Endothelial cell of umbilical vein (primary cell): ENCODE measurements around the gene EPAS1.

ENCODE experiments used
- EZH2 ChIP-seq: IDR thresholded peaks from 2 replicates; pipeline ENCODE4 v1.6.1; 2012; ENCODE audit warnings: borderline replicate concordance, low read depth, mild to moderate bottlenecking, moderate library complexity, low read length, inconsistent platforms; ENCODE audit not compliant: severe bottlenecking
- FOS ChIP-seq: IDR thresholded peaks from 2 replicates; pipeline ENCODE4 v1.6.1; 2011; ENCODE audit warnings: mild to moderate bottlenecking, low read length, moderate library complexity, borderline replicate concordance; ENCODE audit not compliant: insufficient read depth
- GATA2 ChIP-seq: IDR thresholded peaks from 2 replicates; pipeline ENCODE4 v1.7.0; 2011; ENCODE audit warnings: low read depth, mild to moderate bottlenecking, moderate library complexity, mixed read lengths, low read length; ENCODE audit not compliant: insufficient read length, insufficient read depth
- MYC ChIP-seq: IDR thresholded peaks from one replicate; pipeline ENCODE4 v1.6.1; 2011; ENCODE audit warnings: mild to moderate bottlenecking, low read depth, low read length
- POLR2A ChIP-seq: IDR thresholded peaks from 2 replicates; pipeline ENCODE4 v1.6.1; 2012; ENCODE audit warnings: low read depth, mild to moderate bottlenecking, control low read depth, low read length
- POLR2AphosphoS5 ChIP-seq: IDR thresholded peaks from 2 replicates; pipeline ENCODE4 v1.6.1; 2012; ENCODE audit warnings: low read depth, mild to moderate bottlenecking, control low read depth, low read length, moderate library complexity; ENCODE audit not compliant: insufficient read depth
- TF ChIP-seq, protein P1 (sequence below), 2 donors: IDR thresholded peaks; 1 replicate in 1 of 2; 2 replicates in 1 of 2; pipeline ENCODE4 v1.5.1; 2011; ENCODE audit warnings: low read length in 2 of 2, mild to moderate bottlenecking in 2 of 2, moderate library complexity in 2 of 2, control low read depth in 1 of 2, inconsistent platforms in 1 of 2, low read depth in 1 of 2; ENCODE audit not compliant: insufficient read depth in 1 of 2; ENCODE audit errors: extremely low read depth in 1 of 2
- TF ChIP-seq, protein P2 (sequence below): IDR thresholded peaks from 2 replicates; pipeline ENCODE4 v1.6.1; 2011; ENCODE audit not compliant: insufficient read depth, insufficient read length

DNA sequence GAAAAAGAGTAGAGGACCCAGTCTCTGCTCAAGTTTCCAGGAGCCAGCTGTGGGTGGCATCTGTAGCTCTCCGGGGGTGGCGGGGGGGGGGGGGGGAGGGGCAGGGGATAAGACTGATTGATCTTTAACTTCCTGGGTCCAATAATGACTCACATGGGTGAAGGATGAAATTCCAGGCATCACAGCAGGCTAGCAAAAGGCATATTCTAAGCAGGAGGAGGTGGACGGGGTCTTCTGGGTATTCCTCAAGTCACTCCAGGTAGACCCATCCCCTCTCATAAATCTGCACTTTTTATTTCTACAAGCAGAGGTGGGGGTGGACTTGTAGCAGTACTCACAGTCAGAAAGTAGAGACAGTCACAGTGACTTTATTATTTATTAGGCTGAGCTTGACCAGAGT is 96.7 kb downstream of the EPAS1 start:
- TF ChIP-seq POLR2A (no peak), POLR2AphosphoS5 (no peak), MYC (no peak), FOS (no peak), EZH2 (no peak), GATA2 (no peak)
- TF ChIP-seq, protein P1, sequence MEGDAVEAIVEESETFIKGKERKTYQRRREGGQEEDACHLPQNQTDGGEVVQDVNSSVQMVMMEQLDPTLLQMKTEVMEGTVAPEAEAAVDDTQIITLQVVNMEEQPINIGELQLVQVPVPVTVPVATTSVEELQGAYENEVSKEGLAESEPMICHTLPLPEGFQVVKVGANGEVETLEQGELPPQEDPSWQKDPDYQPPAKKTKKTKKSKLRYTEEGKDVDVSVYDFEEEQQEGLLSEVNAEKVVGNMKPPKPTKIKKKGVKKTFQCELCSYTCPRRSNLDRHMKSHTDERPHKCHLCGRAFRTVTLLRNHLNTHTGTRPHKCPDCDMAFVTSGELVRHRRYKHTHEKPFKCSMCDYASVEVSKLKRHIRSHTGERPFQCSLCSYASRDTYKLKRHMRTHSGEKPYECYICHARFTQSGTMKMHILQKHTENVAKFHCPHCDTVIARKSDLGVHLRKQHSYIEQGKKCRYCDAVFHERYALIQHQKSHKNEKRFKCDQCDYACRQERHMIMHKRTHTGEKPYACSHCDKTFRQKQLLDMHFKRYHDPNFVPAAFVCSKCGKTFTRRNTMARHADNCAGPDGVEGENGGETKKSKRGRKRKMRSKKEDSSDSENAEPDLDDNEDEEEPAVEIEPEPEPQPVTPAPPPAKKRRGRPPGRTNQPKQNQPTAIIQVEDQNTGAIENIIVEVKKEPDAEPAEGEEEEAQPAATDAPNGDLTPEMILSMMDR (IDR thresholded peaks at IDR 0.05; ENCODE audit: extremely low read depth in 1 of 2, insufficient read depth in 1 of 2, low read depth in 1 of 2, low read length in 2 of 2): no peak
- TF ChIP-seq, protein P2, sequence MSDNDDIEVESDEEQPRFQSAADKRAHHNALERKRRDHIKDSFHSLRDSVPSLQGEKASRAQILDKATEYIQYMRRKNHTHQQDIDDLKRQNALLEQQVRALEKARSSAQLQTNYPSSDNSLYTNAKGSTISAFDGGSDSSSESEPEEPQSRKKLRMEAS: no peak
